HG03442 (cell line): ENCODE results near the gene PIP4K2A.
A peak's percentile ranks its signal among the peaks of the same experiment; 100 is the strongest.
"Not testable (repeated sequence)": the region's sequence is repeated elsewhere in the genome, so short reads cannot be mapped to it uniquely, and the experiment has no call there.

Experiments
- ATAC-seq: cut with Tn5 transposase; IDR thresholded peaks from one replicate; pipeline ENCODE4 v1.9.1; 2021; ENCODE audit warnings: mild to moderate bottlenecking, moderate library complexity; ENCODE audit not compliant: unreplicated experiment

The PIP4K2A gene

DNA sequence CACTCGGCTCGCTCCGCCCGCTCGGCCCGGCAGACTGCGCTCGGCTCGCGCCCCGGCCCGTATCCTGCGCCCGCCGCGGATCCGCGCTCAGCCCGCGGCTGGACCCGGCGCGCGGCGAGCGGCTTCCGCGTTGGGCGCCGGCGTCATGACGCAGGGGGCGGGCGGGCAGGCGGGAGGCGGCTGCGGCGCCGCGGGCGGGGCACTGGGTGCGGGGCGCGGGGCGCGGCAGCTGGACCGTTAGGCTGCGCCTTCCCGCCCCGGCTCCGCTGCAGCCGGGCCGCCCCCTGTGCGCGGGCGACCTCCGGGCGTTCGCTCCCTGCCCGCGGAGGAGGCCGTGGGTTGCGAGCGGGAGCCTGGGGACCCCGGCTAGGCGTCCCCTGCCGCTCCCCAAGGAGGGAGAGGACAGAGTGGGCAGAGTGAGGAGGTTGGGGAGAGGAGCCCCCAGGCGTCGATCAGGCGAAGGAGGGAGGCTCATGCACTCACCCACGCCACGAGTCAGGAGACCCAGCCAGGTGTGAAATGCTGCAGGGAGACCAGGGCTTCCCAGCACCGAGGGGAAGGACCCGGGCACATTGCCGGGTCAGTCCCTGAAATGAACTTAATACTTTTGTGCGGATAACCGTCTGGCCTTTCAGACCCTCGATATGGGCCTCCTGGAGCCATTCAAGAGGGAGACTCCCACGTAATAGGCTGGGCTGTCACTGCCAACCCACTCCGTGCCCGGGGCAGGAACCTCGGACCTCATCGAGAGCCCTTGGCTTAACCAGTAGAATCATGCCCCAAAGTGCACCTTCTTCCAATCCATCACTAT is at the start of gene PIP4K2A:
Gene PIP4K2A, minus strand, starts transcription at position 100 of the 811 bp plus-strand sequence. CDS start 252 bp downstream, outside the sequence.
- peak; percentile 67 for ATAC-seq

DNA sequence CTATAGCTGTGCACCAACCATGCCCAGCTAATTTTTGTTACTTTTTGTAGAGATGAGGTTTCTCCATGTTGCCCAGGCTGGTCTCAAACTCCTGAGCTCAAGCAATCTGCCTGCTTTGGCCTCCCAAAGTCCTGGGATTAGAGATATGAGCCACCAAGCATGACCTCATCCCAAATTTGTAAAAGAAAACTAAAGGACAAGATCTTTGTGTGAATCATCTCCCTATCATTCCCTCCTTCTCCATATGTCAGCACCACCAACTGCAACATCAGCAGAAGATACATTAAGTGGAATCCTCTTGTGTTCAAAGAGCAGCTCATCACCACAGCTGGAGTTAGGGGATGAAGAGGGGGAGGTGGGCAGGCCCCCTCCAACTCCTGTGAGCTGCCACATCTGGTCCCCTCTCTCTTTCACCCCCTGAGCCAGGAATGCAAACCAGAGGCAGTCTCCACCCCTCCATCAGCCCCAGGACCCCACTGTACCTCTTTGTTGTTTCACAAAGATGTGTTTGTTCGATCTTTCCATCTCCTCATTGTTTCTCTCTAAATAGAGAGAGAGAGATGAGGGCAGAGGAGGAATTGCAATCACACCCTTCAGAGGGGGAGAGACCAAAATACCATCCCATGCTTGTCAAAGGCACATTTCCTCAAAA is 47.3 kb upstream of the PIP4K2A start:
- ATAC-seq = no peak

DNA sequence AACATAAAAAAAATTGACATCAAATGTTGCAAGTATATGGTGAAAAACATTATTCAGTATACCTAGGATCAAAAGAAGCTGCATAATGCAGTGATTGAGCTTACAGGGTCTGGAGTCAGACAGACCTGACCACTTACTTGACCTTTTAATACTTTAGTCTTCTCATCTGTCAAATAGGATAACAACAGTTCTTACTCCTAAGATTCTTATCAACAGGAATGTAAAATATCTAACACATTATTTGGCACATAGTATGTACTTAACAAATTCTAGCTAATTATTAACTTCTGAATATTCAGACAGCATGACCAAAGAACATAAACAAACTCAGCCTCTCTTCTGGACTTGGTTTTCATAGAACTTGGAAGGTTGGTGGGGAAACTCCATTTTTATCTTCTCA is 45.6 kb upstream of the PIP4K2A start:
- no peak for ATAC-seq

DNA sequence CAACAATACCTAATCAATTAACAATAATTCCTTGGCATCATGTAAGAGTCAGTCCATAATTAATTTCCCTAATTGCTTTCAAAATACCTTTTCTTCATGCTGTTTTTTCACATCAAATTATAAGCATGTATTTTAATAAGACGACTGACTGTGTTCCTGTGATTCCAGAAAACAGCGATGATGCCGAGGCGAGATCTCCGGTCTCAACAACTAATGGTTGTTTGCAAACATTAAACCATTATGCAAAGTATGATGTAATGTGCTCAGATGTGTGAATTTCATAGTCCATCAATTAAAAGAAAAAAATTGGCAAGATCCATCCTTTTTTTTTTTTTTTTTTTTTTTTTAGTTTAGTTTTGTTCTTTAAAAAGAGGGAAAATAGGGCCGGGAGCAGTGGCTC is 44.5 kb upstream of the PIP4K2A start:
- ATAC-seq = no peak

DNA sequence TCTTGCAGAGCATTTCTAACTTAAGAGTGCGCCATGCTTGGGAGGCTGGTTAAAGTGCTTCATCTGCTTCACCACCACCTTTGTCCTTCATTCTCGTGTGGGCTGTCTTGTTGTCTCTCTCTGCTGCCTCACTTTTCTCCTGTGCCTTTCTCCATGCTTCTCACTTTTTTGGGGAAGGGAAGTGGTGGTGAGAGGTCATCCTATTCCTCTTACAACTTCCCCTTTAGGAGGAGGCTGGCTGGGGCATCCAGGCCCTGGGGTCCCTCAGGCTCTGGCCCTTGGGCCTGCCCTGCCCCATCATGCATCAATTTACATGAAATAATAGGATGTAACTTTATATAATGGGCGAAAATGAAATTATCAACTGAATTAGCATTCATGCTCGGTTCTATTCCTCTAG is 39.9 kb upstream of the PIP4K2A start:
- no peak for ATAC-seq

GRCh38 chr10:22753786-22754185 is 39.4 kb upstream of the PIP4K2A start:
- ATAC-seq = no peak

GRCh38 chr10:22752272-22752889 is 38.0 kb upstream of the PIP4K2A start:
- peak; percentile 39 for ATAC-seq

- ATAC-seq = no peak
These were observed 35.8 kb upstream of the PIP4K2A start for GRCh38 chr10:22750131-22750530.

GRCh38 chr10:22744858-22745257 is 30.5 kb upstream of the PIP4K2A start:
- ATAC-seq = not testable (repeated sequence)

DNA sequence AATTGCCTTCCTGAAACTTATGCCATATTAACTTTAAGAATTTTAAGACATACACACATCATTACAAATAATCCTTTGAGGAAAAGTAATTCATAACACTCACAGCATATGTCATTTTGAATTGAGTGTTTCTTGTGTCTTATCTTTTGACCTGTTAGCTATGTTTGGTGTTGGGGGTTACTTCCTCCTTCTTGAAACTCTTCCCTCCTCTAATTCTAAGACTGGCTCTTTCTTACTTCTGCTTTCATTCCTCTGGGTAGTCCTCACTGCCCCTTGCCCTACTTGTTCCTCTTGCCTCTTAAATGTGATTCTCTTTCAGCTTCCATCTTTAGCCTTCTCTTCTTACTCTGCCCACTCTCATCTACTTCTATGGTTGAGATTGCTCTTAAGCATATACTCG is 28.3 kb upstream of the PIP4K2A start:
- peak; percentile 99 for ATAC-seq

DNA sequence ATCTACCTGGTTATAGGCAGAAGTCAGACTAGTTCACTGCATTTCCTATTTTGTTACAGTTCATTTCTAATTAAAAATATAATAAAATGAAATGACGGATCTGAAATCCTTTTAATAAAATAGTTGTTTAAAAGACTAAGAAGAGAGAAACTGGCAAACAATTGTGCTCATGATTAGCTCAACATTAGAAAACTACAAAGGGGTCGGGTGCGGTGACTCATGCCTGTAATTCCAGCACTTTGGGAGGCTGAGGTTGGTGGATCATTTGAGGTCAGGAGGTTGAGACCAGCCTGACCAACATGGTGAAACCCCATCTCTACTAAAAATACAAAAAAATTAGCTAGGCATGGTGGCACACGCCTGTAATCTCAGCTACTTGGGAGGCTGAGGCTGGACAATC is 27.3 kb upstream of the PIP4K2A start:
- not testable (repeated sequence) for ATAC-seq

DNA sequence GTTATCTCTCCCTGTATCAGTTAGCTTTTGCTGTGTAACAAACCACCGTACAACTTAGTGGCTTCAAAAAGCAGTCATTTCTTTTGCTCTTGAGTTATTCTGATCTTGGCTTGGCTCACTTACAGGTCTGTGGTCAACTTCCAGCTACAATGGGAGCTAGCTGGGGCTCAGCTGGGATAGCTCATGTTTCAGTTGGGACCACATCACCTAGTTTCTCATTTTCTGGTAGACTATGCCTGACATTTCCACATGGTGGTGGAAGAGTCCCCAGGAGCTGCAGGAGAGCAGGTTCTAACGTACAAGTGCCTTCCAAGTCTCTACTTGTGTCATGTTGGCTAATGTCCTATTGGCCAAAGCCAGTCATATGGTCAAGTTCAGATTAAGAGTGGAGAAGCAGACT is 25.8 kb upstream of the PIP4K2A start:
- no peak for ATAC-seq

DNA sequence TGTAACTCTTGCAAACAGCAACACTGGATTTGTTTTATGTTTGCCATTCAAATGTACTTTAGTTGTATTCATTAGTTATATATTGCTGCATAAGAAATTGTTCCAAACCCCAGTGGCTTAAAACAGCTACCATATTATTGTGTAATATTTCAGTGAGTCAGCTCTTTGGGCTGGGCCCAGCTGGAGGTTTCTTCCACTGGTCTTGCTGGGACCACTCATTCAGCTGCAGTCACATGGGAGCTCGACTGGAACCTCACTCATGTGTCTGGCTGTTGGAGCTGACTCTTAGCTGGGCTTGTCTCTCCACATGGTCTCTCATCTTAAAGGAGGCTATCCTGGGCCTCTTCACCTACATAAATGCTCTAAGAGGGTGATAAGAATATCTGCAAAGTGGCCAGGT is 23.2 kb upstream of the PIP4K2A start:
- no peak for ATAC-seq

DNA sequence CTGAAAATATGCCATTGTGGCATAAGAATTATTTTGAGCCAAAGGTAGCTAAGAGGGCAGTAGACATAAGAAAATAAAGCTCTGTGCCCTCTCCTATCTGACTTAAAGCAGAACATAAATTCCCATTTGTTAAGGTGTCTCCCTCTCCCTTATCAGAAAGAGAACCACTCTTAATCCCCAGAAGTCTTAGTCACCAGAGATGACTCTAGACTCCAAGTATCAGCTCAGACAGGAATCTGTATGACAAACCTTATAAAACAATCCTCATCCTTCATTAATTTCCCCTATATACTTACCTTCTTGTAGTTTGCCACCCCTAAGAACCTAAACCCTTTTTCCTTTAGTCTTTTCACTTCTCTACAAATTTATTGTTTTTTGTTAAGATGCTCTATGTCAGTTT is 21.8 kb upstream of the PIP4K2A start:
- ATAC-seq = no peak

GRCh38 chr10:22733992-22734391 is 19.6 kb upstream of the PIP4K2A start:
- ATAC-seq = no peak

- ATAC-seq = no peak
These were observed 13.3 kb upstream of the PIP4K2A start for GRCh38 chr10:22727663-22728062.

DNA sequence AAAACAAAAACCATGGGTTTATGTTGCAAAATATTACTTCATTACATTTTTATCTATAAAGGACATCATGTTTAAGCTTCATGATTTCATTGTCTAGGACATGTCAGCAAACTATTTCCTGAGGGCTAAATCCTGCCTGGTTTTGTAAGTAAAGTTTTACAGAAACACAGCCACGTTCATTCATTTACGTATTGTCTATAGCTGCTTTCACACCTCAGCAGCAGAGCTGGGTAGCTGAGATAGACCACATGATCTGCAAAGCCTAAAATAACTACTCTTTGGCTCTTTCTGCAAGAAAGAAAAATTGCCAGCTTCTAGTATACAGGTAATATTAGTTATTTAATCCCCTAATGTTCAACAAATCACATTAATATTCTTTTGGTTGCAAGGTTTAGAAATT is 12.7 kb upstream of the PIP4K2A start:
- no peak for ATAC-seq

- no peak for ATAC-seq
These were observed 10.4 kb upstream of the PIP4K2A start for GRCh38 chr10:22724773-22725172.

- peak; percentile 42 for ATAC-seq
These were observed 9.4 kb upstream of the PIP4K2A start for GRCh38 chr10:22723783-22724182.

- ATAC-seq = peak; percentile 74
These were observed 9.0 kb upstream of the PIP4K2A start for GRCh38 chr10:22723343-22723779.

DNA sequence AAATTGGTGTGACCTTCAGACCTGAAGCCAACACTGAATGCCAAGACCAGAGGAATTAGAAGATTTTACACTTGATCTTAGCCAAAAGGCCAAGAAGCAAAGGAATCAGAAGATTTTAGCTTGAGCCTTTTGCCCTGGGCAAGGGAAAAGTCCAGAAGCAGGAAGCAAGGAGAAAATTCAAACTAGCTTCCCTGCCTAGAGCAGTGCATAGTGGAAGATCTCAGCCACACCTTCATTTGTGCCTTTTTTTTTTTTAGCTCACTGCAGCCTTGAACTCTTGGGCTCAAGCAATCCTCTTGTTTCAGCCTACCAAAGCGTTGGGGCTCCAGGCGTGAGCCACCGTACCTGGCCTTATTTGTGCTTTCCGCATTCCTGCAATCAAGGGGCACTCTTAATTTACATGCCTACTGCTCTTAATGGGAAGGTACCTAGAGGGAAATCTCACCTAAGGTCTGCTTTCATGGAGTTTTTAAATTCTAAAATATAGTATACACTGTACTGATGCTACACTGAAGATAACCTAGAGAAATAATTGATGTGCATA is 8.3 kb upstream of the PIP4K2A start:
- no peak for ATAC-seq

DNA sequence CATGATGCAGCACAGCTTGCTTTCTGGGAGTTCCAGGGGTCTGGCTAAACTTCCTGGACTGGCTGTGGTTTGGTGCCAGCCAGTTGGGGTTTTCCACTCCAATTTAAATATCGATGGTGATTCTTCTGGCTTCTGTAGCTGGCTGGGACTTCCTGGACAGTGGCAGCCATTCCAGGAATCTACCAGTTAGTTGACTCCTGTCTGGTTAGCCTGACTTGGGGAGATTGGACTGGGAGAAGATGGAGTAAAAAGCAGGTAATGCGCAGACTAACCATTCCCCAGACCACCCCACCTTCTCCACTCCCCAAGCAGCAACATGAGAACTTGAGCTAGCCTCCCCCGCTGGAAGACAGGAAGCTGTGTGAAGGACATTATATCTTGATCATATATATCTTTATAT is 6.3 kb upstream of the PIP4K2A start:
- ATAC-seq = no peak
